Measurements from ENCODE around the gene CR1. TPM values are rescaled to one million over a fixed set of nuclear protein-coding genes. Genes with fewer than 3 reads are reported as not detected.
A peak's percentile ranks its signal among the peaks of the same experiment; 100 is the strongest.
"Not testable (repeated sequence)": the region's sequence is repeated elsewhere in the genome, so short reads cannot be mapped to it uniquely, and the experiment has no call there.

Gene CR1
- total RNA-seq, 1 experiment from 2014 or later, result not detected

DNA sequence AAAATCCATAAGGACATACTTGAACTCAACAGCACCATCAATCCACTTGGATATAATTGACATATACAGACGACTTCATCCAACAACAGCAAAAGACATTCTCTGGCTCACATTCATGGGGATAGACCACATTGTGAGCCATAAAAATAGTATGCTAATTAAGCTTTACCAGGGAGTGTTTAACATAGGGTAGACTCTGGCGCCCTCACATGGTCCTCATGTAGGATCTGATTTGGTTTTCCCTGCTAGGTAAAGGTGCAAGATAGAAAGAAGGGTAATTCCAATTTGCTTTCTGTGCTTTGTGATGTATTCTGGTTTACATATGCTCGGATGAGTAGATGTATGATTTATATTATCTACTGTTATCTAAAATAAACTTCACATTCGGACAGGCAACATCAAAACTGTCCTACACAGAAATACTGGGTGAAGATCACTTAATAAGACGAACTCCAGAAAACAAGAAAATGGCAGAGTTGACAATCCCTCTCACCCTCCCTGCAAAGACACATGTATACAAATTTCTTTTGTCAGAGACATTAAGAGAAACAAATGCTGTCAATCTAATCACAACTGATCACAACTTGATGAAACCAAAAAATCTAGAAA, 176.7 kb downstream of the CR1 start:
- DNase-seq (ENCODE audit: low spot score), result peak; percentile 78

DNA sequence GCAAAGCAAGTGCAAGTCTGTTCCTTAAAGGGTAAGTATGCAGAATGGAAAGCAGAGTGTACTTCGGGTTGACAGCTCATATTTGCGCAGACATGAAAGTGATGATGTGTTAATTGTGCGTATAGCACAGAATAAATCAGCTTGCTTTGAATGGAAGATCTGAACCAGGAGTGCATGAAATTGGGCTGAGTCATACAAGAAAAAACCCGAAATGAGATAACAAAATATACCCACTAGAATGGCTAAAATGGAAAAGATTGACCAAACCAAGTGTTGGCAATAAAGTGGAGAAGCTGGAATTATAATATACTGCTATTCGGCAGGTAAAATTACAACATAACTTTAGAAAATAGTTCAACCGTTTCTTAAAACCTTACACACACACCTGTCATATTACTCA, 177.4 kb downstream of the CR1 start:
- no peak for DNase-seq (ENCODE audit: low spot score)

DNA sequence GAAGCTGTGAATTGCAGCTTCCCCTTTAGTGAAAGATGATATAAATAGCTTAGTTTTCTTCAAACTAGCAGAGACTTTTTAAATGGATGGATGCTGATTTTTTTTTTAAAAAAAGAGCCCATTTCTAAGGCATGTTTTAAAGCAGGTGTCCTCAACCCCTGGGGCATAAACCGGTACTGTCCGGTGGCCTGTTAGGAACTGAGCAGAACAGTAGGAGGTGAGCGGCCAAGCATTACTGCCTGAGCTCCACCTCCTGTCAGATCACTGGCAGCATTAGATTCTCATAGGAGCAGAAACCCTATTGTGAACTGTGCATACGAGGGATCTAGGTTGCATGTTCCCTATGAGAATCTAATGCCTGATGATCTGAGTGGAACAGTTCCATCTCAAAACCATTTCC, 180.2 kb downstream of the CR1 start:
- DNase-seq (ENCODE audit: low spot score), result no peak

DNA sequence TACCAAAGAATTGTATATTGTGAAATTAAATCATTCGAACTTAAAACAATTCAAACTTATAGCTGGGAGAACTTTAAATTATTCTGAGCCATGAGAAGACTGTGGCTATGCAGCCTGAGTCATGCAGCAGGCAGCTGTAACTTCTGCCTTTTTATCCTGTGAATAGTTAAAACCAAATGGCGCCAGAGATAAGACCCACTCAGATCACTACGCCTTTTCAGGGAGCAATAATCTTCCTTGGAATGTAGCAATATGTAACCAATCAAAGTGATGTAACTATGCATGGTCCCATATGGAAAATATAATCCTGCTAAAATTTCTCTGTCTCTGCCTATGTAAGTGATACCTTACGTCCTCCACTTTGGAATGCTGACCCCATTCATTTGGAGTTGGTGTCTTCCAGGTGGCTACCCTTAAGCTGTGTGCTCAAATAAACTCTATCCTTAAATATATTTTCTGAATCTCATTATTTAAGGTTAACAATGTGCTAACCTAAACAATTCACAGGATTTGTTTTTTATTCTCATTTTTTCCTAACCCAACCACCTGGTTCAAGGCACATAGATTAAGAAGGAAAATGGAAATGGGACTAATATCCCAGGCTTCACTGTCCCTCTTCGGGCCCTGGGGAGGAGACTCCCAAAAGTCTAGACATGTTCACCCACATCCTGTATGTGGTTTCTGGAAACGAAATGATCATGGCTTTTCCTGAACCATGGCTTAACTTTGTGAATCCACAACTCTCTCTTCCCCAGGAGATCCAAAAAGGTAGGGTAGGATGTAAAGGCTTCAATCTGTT, 184.8 kb downstream of the CR1 start:
- DNase-seq (ENCODE audit: low spot score), result peak; percentile 64

DNA sequence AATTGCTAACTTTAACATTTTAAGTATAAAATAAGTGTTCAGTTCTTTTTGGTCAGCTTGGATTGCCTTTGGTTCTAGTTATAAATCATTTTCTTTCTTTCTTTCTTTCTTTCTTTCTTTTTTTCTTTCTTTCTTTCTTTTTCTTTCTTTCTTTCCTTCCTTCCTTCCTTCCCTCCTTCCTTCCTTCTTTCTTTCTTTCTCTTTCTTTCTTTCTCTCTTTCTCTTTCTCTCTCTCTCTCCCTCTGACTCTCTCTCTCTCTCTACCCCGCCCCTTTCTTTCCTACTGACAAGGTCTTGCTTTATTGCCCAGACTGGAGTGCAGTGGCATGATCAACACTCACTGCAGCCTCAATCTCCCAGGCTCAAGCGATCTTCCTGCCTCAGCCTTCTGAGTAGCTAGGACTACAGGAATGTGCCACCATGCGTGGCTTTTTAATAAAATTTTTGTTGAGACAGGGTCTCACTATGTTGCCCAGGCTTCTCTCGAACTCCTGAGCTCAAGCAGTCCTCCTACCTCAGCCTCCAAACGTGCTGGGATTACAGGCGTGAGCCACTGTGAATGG, 187.0 kb downstream of the CR1 start:
- not testable (repeated sequence) for DNase-seq (ENCODE audit: low spot score)

DNA sequence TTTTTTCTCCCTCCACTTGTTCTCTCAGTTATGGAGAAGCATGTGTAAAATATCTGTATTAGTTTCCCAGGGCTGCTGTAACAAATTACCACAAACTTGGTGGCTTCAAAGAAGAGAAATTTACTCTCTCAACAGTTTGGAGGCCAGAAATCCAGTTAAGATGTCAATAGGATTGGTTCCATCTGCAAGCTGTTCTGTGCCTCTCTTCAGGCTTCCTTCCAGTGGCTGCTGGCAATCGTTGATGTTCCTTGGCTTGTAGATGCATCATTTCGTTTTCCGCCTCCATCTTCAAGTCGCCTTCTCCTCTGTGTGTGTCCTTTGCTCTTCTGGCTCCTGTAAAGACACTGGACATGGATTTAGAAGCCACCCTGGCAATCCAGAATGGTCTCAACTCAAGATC, 194.6 kb downstream of the CR1 start:
- DNase-seq (ENCODE audit: low spot score), result not testable (repeated sequence)

DNA sequence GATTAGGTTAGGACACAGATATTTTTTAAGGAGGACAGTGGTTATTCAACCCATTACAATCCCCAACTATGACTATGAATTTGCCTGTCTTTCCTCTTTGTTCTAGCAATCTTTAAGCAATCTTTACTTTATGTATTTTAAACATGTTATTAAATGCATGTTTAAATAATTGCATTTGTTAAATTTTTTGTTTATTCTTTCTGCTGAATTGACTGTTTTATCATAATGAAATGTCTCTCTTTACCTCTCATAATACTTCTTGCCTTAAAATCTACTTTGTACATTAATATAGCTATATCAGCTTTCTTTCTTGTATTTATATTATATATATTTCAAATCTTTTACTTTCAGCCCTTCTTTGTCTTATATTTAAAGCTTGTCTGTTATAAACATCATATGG, 195.1 kb downstream of the CR1 start:
- DNase-seq (ENCODE audit: low spot score), result no peak

Other genes starting within 250 kb of the CR1 start
- gene CD55, start 174.5 kb upstream of the CR1 start, total RNA-seq (2014; rRNA removed; shearing (Covaris generic)), result 60.4 and 69.8 TPM in 2 replicates
- 0.02 TPM in 1 of 2 replicates, not detected in the other for gene CR2, start 41.8 kb upstream of the CR1 start, total RNA-seq (2014; rRNA removed; shearing (Covaris generic))
- gene CR1L, start 149.0 kb downstream of the CR1 start, total RNA-seq (2014; rRNA removed; shearing (Covaris generic)), result not detected in 2 replicates

Data from A172 (cell line).